DMS153 treated with DMSO at 0.1 percent for 48 hours (cell line): Measurements from ENCODE around the gene SSH2.
"Not testable (repeated sequence)": the region's sequence is repeated elsewhere in the genome, so short reads cannot be mapped to it uniquely, and the experiment has no call there.

Source experiments
- DNase-seq: peaks from one replicate; lab custom pipeline; 2025; ENCODE audit not compliant: unreplicated experiment; lab: John Stamatoyannopoulos, UW

Gene SSH2

GRCh38 chr17:29746669-29747068 lies 183.4 kb downstream of the SSH2 start:
- DNase-seq, result no peak

GRCh38 chr17:29744121-29744520 lies 185.9 kb downstream of the SSH2 start:
- DNase-seq, result no peak

GRCh38 chr17:29742210-29742513 lies 187.9 kb downstream of the SSH2 start:
- DNase-seq, result no peak

- DNase-seq, result no peak
These were observed 190.0 kb downstream of the SSH2 start for GRCh38 chr17:29740017-29740416.

- DNase-seq, result no peak
These were observed 195.4 kb downstream of the SSH2 start for GRCh38 chr17:29734640-29735039.

GRCh38 chr17:29733166-29733565 lies 196.9 kb downstream of the SSH2 start:
- DNase-seq, result no peak

- no peak for DNase-seq
These were observed 197.4 kb downstream of the SSH2 start for GRCh38 chr17:29732613-29733012.

GRCh38 chr17:29732209-29732608 lies 197.8 kb downstream of the SSH2 start:
- DNase-seq, result no peak

- DNase-seq, result no peak
These were observed 198.5 kb downstream of the SSH2 start for GRCh38 chr17:29731589-29731929.

GRCh38 chr17:29728490-29728889 lies 201.5 kb downstream of the SSH2 start:
- no peak for DNase-seq

- peak; percentile 49 for DNase-seq
These were observed 203.2 kb downstream of the SSH2 start for GRCh38 chr17:29726715-29727252.

GRCh38 chr17:29725408-29725807 lies 204.6 kb downstream of the SSH2 start:
- DNase-seq, result not testable (repeated sequence)

GRCh38 chr17:29723278-29724047 lies 206.6 kb downstream of the SSH2 start:
- no peak for DNase-seq

- DNase-seq, result no peak
These were observed 207.4 kb downstream of the SSH2 start for GRCh38 chr17:29722411-29723198.

GRCh38 chr17:29720551-29720950 lies 209.5 kb downstream of the SSH2 start:
- no peak for DNase-seq

GRCh38 chr17:29719469-29719868 lies 210.6 kb downstream of the SSH2 start:
- no peak for DNase-seq

- DNase-seq, result no peak
These were observed 211.5 kb downstream of the SSH2 start for GRCh38 chr17:29718446-29719039.

- DNase-seq, result no peak
These were observed 212.2 kb downstream of the SSH2 start for GRCh38 chr17:29717817-29718216.

GRCh38 chr17:29716566-29716965 lies 213.5 kb downstream of the SSH2 start:
- DNase-seq, result no peak

- no peak for DNase-seq
These were observed 214.3 kb downstream of the SSH2 start for GRCh38 chr17:29715680-29716079.

GRCh38 chr17:29714146-29714545 lies 215.9 kb downstream of the SSH2 start:
- DNase-seq, result no peak

- no peak for DNase-seq
These were observed 216.4 kb downstream of the SSH2 start for GRCh38 chr17:29713626-29714025.
